NCI-H1694 treated with DMSO at 0.1 percent for 48 hours (cell line): ENCODE data around the gene PSMB3.
"Not testable (repeated sequence)": the region's sequence is repeated elsewhere in the genome, so short reads cannot be mapped to it uniquely, and the experiment has no call there.

ENCODE experiments used
- DNase-seq: peaks from one replicate; lab custom pipeline; 2025; lab: John Stamatoyannopoulos, UW

Gene PSMB3

GRCh38 chr17:38716368-38717005 is 36.1 kb upstream of the PSMB3 start:
- DNase-seq = no peak

- no peak for DNase-seq
These were observed 35.3 kb upstream of the PSMB3 start for GRCh38 chr17:38717139-38717745.

- DNase-seq = no peak
These were observed 33.1 kb upstream of the PSMB3 start for GRCh38 chr17:38719289-38719942.

- DNase-seq = no peak
These were observed 32.4 kb upstream of the PSMB3 start for GRCh38 chr17:38719943-38720641.

- no peak for DNase-seq
These were observed 31.6 kb upstream of the PSMB3 start for GRCh38 chr17:38720941-38721340.

- DNase-seq = no peak
These were observed 30.7 kb upstream of the PSMB3 start for GRCh38 chr17:38721802-38722201.

DNA sequence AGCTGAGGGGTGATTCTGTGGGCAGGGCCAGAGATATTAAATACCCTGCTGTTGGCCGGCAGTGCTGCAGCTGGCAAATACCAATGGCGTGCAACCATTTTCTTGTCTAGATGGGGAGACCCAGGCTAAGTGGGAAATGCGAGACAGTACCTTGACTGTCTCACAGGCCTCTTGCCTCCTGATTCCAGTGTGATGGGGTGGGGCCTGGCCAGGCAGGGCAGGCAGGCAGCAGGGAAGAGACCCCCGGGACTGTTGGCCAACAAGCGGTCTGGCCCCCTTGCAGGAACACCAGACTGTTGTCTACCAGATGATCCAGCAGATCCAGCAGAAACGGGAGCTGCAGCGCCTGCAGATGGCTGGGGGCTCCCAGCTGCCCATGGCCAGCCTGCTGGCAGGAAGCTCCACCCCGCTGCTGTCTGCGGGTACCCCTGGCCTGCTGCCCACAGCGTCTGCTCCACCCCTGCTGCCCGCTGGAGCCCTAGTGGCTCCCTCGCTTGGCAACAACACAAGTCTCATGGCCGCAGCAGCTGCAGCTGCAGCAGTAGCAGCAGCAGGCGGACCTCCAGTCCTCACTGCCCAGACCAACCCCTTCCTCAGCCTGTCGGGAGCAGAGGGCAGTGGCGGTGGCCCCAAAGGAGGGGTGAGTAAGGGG is 28.1 kb upstream of the PSMB3 start:
- peak; percentile 84 for DNase-seq

GRCh38 chr17:38725066-38725465 is 27.5 kb upstream of the PSMB3 start:
- DNase-seq = no peak

- DNase-seq = not testable (repeated sequence)
These were observed 26.4 kb upstream of the PSMB3 start for GRCh38 chr17:38726145-38726544.

GRCh38 chr17:38727736-38728135 is 24.8 kb upstream of the PSMB3 start:
- DNase-seq = no peak

DNA sequence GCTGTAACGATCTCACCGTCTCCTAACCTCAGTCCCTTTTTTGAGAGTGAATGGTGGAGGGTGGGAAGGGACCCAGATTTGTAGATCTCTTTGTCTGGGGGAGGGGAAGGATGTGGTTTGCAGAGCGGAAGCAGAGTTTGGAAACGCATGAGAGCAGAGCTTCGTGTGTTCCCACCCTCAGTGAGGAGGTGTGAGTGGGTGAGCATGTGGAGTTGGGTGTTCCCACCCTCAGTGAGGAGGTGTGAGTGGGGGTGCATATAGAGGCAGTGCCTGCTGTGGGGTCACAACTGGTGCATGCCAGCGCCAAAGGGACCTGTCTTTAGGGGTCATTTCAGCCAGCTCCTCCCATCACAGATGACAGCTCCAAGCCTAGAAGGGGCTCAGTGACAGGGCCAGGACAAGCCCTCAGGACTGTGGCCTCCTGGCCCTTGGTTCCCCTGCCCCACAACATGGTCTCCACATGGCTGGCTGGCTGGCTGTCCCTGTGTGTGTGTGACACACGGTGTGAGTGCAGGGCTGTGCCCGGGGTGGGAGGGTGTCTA is 24.2 kb upstream of the PSMB3 start:
- no peak for DNase-seq

DNA sequence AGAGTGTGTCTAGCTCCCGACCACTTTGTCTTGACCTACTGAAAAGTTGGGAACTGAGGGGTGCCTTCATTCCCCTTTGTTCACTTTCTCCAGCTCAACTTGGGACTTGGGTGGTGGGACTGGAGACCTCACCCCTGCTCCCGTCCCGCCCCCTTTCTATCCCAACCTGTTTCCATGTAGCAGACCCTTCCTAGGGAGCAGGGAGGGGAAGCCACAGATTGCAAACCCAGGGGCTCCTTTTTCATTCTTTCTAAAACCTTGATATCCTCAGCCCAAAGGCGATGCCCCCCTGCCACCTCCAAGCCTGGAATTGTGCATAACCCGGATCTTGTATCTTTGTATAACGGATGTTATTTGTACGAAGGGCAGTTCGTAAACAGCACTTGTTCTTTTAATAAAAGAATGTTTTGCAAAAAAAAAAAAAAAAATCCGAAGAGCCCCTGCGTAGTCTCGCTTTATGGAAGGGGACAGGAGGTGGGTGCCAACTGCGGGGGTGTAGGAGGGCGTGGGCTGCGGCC is 23.1 kb upstream of the PSMB3 start:
- DNase-seq = no peak

DNA sequence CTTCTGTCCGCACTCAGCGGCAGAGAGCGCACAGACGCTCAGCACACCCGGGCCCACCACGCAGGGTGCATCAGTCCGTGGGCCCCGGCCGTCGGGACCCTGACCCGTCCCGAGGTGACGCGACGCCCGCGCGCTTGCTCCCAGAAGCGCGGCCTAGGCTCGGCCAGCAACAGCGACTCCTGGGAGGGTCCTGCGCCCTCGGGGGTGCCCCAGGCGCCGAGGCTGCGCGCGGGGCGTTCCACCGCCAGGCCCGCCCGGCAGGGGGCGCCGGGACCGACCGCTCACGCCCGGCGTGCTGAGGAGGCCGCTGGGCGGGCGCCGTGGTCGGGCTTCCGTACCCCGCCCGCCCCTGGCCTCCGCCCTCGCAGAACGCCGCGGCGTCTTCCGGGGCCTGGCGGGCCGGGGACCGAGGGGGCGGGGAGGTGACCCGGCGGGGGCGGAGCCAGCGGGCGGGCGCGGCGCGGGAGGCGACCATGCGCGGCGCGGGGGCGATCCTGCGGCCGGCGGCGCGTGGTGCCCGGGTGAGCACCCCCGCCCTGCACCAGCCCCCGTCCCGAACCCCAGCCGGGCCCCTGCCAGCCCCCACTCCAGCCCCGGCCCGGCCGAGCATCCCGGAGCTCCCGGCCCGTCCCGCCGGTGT is 22.5 kb upstream of the PSMB3 start, which contains the start of gene CISD3:
Gene CISD3, plus strand, starts transcription at position 456 of the 640 bp plus-strand sequence. Its CDS starts 18 bp downstream, at position 474.
- peak; percentile 62 for DNase-seq

DNA sequence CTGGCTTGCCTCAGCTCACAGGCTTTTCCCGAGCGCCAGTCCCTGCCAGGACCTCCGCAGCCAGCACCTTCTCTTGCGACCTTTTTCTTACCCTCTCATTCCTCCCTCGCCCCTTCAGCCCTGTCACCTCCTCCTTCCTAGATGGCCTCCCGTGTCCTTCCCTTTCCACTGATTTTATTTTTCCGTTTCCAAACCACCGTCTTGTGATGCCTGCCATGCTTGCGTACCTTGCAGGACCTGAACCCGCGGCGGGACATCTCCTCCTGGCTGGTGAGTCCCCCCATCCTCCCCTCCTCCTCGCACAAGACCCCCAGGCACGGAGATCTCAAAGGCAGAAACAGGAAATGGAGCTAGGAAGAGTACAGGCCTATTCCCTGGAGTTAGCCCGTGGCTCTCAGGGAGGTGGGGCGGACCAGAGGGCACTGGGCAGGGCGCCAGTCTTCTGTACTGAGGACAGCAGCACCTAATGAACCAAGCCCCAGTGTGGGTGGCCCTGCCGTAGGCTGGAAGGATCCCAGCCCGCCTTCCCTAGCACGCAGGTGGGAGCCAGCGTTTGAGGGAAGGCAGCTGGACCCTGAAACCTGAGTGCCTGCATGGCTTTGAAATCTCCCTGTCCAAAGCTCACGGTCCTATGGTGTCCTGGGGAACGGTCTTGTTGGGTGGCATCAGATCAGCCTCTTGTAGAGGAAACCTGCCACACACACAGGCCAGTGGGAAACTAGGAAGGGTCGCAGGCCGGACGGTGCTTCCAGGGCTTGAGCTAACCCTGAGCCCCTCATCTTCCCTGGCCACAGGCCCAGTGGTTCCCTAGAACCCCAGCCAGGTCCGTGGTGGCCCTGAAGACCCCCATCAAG is 21.8 kb upstream of the PSMB3 start:
- no peak for DNase-seq

- no peak for DNase-seq
These were observed 20.8 kb upstream of the PSMB3 start for GRCh38 chr17:38731526-38732294.

- no peak for DNase-seq
These were observed 19.9 kb upstream of the PSMB3 start for GRCh38 chr17:38732376-38733281.

GRCh38 chr17:38733282-38733981 is 19.1 kb upstream of the PSMB3 start:
- no peak for DNase-seq
